Activated CD8-positive, alpha-beta memory T cell treated with anti-CD3 and anti-CD28 coated beads for 36 hours (primary cell): ENCODE results near the gene C11orf42. TPM values are rescaled to one million over a fixed set of nuclear protein-coding genes. Genes with fewer than 3 reads are reported as not detected.
"Not testable (repeated sequence)": the region's sequence is repeated elsewhere in the genome, so short reads cannot be mapped to it uniquely, and the experiment has no call there.

Source experiments
- CTCF ChIA-PET: fragments of 350-600 bp; sonication (Branson Sonifier 250); formaldehyde crosslinking; loops from one replicate; lab custom pipeline; 2021; ENCODE audit warnings: antibody characterized with exemption; lab: Charles Lee
- POLR2A ChIA-PET: fragments of 350-600 bp; sonication (Branson Sonifier 250); formaldehyde crosslinking; loops from one replicate; lab custom pipeline; 2021; ENCODE audit warnings: antibody characterized with exemption; lab: Charles Lee
- total RNA-seq, 2 experiments: library from RNA; stranded (reverse); gene quantifications; one replicate each; pipeline ENCODE4 v1.2.3, GENCODE V29; 2021

The C11orf42 gene
- total RNA-seq, 2 experiments from 2014 or later, result not detected

DNA sequence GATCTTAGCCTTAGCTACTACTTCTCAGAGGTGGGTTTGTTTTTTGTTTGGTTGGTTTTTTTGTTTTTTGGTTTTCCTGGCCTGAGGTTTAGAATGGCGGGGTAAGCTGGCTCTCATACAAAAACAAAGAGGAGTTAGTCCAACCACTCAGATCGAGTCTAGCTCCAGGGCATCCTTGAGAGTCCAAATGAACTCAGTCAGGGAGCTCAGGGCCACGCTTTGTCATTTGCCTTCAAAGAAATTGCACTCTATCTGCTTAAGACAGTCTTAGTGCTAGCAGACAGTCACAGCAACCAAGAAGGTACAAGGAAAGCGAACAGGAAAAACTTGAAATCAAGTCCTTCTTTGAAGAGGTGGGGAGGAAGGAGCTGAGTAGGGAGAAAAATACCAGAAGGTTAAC lies 11.1 kb downstream of the C11orf42 start:
- CTCF ChIA-PET, result no interaction called here
- POLR2A ChIA-PET, result no interaction called here

DNA sequence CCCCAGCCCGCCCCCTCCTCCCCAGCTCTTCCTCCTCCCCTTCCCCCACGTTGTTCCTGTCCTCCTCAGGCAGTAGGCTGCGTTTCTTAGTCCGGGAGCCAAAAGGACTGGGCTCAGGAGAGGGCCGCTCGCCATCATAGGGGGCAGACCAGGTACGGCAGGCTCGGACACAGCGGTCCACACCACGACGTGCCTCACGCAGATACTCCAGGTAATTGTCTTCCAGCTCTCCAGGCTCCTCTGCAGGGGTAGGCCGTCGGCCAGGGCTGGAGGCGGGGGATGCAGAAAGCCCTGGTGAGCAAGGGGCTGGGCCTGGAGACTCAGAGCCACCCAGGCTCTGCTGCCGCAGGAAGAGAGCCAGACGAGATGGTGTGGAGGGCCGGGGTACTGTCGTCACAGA lies 12.4 kb downstream of the C11orf42 start:
- POLR2A ChIA-PET, result no interaction called here
- CTCF ChIA-PET, result no interaction called here

DNA sequence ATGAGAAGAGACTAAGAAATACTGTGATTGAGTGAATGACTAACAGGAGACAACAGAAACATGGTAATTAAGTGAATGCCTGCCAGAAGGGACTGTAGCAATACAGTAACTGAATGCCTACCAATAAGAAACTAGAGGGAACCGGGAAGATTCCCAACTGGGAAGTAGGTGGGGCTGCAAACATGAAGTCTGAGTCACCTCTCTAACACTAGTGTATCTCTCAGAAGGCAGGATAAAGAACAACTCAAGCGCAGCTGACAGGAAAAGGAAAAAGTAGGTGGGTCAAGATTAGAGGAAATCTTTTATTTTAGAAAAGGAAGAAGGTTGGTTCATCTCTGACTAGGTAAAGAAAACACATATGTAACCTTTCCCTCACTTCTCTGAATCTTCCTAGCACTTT lies 14.0 kb downstream of the C11orf42 start:
- CTCF ChIA-PET, result no interaction called here
- POLR2A ChIA-PET, result no interaction called here

DNA sequence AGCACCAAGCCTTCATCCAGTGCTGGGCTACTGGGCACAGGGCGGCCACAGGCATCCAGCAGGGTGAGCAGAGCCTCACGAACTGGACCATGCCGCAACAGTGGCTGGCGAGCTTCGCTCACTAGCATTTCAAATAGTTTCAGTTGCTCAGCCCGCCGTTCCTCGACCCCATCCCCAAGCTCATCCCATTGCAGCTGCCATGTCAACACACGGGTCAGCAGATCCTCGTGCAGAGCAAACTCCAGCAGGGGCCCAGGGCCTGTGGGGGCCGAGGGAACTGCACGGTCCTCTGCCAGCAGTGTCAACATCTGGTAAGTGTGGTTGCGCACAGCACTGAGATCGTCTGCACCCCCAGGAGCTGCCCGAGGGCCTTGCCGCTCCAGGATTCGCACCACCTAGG lies 18.5 kb downstream of the C11orf42 start:
- CTCF ChIA-PET, result no interaction called here
- POLR2A ChIA-PET, result no interaction called here

GRCh38 chr11:6224421-6224820 lies 19.1 kb downstream of the C11orf42 start:
- CTCF ChIA-PET, result no interaction called here
- POLR2A ChIA-PET, result no interaction called here

GRCh38 chr11:6225024-6225423 lies 19.7 kb downstream of the C11orf42 start:
- ChIA-PET CTCF (no interaction called here), POLR2A (no interaction called here)

GRCh38 chr11:6225896-6226295 lies 20.5 kb downstream of the C11orf42 start:
- CTCF ChIA-PET, result no interaction called here

GRCh38 chr11:6228520-6228919 lies 23.2 kb downstream of the C11orf42 start:
- ChIA-PET CTCF (no interaction called here), POLR2A (no interaction called here)

More at GRCh38 chr11:6225896-6226295, 20.5 kb downstream of the C11orf42 start:
- POLR2A ChIA-PET, result no interaction called here

DNA sequence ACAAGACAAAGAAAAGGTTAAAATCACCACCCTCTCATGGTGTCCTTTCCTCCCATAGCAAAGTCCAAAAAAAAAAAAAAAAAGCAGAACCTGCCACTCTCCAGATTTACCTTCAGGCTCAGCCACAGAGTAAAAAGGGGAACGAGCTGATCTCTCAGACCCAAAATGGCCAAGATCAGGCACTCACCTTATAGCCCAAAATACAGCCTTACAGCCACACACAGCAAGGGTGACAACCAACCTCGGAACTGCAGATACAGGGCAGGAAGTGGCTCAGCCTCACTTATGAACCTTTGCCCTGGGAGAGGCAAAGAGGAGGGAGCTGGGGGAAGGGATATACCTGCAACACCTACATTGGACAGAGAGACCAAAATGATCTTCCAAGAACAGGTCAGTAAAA lies 24.6 kb downstream of the C11orf42 start:
- ChIA-PET POLR2A (no interaction called here), CTCF (interaction anchor here (0.6 kb wide), 1 partner anchor 32 kb away, joined by 3 read pairs; no protein-coding TSS in a partner anchor)

DNA sequence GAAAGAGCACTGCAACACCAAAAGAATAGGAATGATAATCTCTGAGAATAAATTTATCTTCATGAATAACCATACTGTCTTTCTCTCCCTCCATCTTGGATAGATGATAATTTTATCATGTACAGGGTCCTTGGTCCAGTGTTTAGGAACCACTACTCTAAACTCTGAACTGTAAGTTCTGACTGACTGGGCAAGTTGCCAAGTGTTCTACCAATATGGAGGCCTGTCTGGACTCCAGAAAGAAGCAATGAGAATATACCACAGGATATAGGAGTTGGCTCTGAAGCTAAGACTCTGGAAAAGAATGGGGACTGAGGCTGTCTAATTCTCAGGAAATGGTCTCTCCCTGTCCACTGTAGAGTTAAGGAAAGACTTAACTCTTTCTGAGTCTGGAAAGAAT lies 27.5 kb downstream of the C11orf42 start:
- ChIA-PET CTCF (no interaction called here), POLR2A (no interaction called here)

- ChIA-PET POLR2A (no interaction called here), CTCF (interaction anchor here (1.4 kb wide), 1 partner anchor 83 kb away, joined by 3 read pairs; no protein-coding TSS in a partner anchor)
Measured at GRCh38 chr11:6233984-6234386, 28.6 kb downstream of the C11orf42 start.

DNA sequence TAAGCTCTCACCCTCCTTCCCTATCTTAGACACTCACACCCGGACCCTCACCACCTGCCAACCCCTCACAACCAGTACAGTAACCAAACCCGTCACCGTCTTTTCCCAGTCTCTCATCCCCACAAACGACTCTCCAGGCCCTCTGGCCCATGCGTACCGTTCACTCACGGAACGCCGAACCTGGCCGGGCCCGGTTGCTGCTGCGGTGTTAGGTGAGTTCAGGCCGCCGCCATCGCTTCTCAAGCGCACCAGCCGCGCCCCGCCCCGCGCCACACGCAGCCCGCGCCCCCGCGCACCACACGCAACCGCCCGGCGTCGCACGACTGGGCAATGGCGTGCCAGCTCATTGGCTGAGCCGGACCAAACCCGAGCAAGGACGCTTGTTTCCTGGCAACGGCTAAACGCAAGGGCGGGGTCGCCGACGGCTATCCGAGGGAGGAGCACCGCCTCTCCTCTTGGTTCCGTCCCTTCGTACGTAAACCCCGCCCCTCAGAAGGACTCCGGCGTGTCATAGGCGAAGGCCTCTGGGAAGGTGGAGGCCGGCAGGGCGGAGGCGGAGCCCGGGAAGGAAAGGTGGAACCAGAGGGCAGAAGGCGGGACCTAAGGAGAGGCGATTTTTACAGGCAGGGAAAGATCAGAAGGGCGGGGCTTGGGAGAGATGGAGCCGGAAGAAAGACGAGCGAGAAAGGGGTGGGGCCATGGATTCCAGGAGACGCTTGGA lies 29.2 kb downstream of the C11orf42 start, which contains the start of gene FHIP1B:
Gene FHIP1B, minus strand, starts transcription at position 250 of the 721 bp plus-strand sequence. CDS start 10,120 bp downstream, outside the sequence.
- CTCF ChIA-PET, result interaction anchor here (0.6 to 1.4 kb wide), 3 partner anchors 16 to 966 kb away, joined by 3 to 7 read pairs (median 3); no protein-coding TSS in a partner anchor
- POLR2A ChIA-PET, result no interaction called here

DNA sequence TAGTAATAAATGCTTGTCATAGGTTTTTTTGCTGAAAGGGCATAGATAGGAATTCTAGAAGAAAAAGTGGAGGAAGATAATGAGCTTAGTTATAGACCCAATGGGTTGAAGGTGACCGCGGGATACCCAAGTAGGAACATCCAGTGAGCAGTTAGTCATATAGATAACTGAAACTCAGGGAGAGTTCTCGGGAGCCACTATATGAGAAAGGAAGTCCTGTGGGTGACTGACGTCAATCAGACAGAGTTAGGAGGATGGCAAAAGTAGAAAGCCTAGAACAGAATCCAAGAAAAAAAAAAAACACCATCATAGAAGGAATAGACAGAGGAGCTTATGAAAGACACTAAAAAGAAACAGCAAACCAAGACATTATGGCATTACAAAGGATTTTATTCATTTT lies 31.9 kb downstream of the C11orf42 start:
- CTCF ChIA-PET, result no interaction called here

GRCh38 chr11:6237761-6238302 lies 32.5 kb downstream of the C11orf42 start:
- CTCF ChIA-PET, result interaction anchor here (1.4 kb wide), 1 partner anchor 115 kb away, joined by 5 read pairs; no protein-coding TSS in a partner anchor
- POLR2A ChIA-PET, result no interaction called here

More for the DNA sequence above, 31.9 kb downstream of the C11orf42 start:
- POLR2A ChIA-PET, result no interaction called here

DNA sequence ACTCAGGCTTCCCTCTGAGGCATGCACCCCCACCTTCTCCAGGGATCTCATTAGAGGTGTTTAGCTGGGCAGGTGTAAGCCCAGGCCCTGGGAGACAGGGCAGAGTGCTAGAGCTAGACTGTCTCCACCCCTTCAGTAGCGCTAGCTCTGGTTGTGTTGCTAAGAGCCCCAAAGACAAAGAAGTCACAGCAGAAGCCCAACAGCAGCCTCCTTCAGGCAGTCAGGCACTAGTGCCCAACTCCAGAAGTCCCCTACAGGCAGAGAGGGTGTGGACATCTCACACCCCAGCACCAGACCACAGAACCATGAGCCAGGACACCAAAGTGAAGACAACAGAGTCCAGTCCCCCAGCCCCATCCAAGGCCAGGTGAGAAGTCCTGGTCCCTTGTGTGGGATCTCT lies 33.5 kb downstream of the C11orf42 start, which contains the start of gene CNGA4:
Gene CNGA4, plus strand, starts transcription at position 188 of the 400 bp plus-strand sequence. Its CDS starts 118 bp downstream, at position 306.
- ChIA-PET CTCF (interaction anchor here (1.4 kb wide), 1 partner anchor 114 kb away, joined by 5 read pairs; no protein-coding TSS in a partner anchor), POLR2A (no interaction called here)

DNA sequence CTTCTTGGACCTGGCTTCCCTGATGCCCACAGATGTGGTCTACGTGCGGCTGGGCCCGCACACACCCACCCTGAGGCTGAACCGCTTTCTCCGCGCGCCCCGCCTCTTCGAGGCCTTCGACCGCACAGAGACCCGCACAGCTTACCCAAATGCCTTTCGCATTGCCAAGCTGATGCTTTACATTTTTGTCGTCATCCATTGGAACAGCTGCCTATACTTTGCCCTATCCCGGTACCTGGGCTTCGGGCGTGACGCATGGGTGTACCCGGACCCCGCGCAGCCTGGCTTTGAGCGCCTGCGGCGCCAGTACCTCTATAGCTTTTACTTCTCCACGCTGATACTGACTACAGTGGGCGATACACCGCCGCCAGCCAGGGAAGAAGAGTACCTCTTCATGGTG lies 34.8 kb downstream of the C11orf42 start:
- CTCF ChIA-PET, result no interaction called here
- POLR2A ChIA-PET, result no interaction called here

DNA sequence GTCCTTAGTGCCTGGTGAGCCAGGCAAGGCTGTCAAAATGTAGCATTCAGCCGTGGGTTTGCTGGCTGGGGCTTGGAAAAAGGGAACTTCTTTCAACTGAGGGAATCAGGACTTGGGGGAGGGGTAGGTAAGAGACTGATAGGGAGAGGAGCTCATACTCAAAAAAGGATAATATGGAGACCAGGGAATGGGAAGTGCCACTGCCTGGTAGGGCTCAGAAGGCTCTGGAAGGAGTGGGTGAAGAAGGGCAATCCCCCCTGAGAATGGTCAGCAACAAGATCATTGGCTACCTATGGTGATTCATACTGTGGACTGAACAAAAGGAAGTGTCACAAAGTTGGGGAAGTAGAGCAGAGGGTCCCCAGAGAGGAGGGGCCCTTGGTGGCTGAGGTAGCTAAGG lies 35.4 kb downstream of the C11orf42 start:
- POLR2A ChIA-PET, result interaction anchor here (0.5 kb wide), 1 partner anchor 118 kb away, joined by 6 read pairs; no protein-coding TSS in a partner anchor
- CTCF ChIA-PET, result no interaction called here

GRCh38 chr11:6241316-6241715 lies 36.0 kb downstream of the C11orf42 start:
- CTCF ChIA-PET, result no interaction called here
- POLR2A ChIA-PET, result no interaction called here

- ChIA-PET POLR2A (no interaction called here), CTCF (no interaction called here)
Measured at GRCh38 chr11:6245536-6245935, 40.2 kb downstream of the C11orf42 start.

- ChIA-PET CTCF (no interaction called here), POLR2A (no interaction called here)
Measured at GRCh38 chr11:6248248-6248647, 42.9 kb downstream of the C11orf42 start.

DNA sequence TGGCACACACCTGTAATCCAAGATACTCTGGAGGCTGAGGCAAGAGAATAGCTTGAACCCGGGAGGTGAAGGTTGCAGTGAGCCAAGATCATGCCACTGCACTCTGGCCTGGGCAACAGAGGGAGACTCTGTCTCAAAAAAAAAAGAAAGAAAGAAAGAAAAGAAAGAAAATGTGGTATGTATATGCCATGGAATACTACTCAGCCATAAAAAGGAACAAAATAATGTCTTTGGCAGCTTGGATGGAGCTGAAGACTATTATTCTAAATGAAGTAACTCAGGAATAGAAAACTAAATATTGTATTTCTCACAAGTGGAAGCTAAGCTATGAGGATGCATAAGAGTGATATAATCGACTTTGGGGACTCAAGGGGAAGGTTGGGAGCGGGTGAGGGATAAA lies 43.5 kb downstream of the C11orf42 start:
- CTCF ChIA-PET, POLR2A ChIA-PET: not testable (repeated sequence)
